Uterus (tissue), 2 donors: ENCODE results near the gene USF2.

Source experiments
- POLR2A ChIP-seq, 2 donors: fragments of 450-650 bp; IDR thresholded peaks; one replicate each; pipeline ENCODE4 v1.6.1; 2016; ENCODE audit warnings: antibody characterized with exemption in 2 of 2, mild to moderate bottlenecking in 1 of 2, moderate library complexity in 1 of 2
- TF ChIP-seq, protein P1 (sequence below), 4 experiments: fragments of 200-600 bp in 2 of 4; fragments of 450-650 bp in 2 of 4; sonication (generic) in 2 of 4; IDR thresholded peaks; one replicate each; pipeline ENCODE4 v1.5.1; 2016 to 2019; ENCODE audit warnings: antibody characterized with exemption in 4 of 4, mild to moderate bottlenecking in 2 of 4, moderate library complexity in 1 of 4

DNA sequence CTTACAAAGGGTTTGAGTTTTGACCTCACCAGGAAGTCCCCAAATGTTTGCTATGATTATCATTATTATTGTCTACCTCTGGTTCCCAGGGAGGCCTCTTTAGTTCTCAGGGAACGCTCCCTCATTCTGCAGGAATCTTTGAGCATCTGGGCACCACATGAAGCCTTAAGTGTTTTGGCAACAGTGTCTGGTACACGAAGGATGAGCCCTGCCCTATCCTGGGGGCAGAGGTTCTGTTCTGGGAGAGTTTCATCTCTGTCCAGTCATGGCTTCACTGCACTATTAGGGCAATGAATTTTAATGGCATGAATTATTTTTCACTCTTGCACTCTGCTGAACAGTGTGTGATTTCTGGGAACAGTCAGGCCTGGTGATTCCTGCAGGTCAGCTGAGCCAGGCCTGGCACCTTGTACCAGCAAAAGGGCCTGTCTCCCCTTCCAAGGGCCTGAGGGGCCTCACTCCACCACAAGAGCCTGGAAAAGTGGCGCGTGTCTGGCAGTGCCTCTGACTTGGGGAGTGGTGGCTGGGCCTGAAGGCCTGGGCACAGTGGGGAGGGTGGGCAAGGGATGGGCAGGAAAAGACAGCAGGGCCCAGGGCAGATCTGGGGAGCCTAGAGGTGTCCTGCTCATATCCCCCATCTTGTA is 44.8 kb upstream of the USF2 start:
- TF ChIP-seq, protein P1, sequence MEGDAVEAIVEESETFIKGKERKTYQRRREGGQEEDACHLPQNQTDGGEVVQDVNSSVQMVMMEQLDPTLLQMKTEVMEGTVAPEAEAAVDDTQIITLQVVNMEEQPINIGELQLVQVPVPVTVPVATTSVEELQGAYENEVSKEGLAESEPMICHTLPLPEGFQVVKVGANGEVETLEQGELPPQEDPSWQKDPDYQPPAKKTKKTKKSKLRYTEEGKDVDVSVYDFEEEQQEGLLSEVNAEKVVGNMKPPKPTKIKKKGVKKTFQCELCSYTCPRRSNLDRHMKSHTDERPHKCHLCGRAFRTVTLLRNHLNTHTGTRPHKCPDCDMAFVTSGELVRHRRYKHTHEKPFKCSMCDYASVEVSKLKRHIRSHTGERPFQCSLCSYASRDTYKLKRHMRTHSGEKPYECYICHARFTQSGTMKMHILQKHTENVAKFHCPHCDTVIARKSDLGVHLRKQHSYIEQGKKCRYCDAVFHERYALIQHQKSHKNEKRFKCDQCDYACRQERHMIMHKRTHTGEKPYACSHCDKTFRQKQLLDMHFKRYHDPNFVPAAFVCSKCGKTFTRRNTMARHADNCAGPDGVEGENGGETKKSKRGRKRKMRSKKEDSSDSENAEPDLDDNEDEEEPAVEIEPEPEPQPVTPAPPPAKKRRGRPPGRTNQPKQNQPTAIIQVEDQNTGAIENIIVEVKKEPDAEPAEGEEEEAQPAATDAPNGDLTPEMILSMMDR (IDR thresholded peaks at IDR 0.05): no peak
- TF ChIP-seq POLR2A (IDR thresholded peaks at IDR 0.05): no peak
